Measurements from ENCODE around the gene OPALIN. TPM values are rescaled to one million over a fixed set of nuclear protein-coding genes. Genes with fewer than 3 reads are reported as not detected.

The OPALIN gene
- total and polyA plus RNA-seq, 9 of the 15 experiments (the other 6 are each of a cell fraction or from before 2014, with no cell fraction given): not detected

DNA sequence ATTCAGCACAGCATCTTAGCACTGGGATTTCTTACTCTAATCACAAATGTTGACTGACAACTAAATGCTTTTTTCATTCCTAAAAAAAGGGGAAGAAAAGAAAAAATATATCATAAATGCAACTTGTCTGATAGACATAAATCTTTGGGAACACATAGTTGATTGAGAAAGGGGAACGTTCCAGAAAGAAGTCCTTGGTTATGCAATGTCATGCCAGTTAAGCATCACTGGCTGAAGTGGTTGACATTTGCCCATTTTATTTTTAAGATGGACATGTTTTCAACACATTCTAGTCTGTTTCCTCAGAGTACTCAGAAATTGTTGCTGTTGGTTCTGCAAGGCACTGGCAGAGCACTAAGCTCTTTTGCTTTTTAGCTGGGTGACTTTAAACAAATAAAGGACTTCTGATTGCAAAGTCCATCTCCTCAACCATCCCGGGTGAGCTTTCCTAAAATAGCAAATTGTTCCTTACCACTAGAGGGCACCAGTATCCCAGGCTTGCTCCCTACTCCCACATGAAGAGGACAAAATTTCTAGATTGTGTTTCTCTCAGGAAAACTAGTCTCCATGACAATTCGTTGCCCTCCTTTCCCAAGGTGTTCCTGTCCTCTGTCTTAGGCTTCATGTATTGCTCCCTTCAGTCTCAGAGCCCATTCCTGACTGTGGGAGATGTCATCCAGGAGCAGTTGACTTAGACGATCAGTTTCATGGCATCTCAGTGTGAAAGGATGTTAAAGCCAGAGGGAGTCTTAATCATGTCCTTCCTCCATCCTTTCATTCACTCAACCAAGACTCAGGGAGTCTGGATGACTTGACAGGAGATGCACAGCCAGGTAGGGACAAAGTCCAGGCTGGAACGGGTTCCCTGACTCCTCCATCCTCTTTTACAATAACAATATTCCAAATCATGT is 23.9 kb downstream of the OPALIN start (continued):
- peak in 1 of 2 experiments; percentile 33; a peak in 2 of 4 replicates for TF ChIP-seq RAD21 (CRISPR knock-in tag; conservative IDR thresholded peaks at IDR 0.05 in 1 of 2, IDR thresholded peaks at IDR 0.05 in 1 of 2)

DNA sequence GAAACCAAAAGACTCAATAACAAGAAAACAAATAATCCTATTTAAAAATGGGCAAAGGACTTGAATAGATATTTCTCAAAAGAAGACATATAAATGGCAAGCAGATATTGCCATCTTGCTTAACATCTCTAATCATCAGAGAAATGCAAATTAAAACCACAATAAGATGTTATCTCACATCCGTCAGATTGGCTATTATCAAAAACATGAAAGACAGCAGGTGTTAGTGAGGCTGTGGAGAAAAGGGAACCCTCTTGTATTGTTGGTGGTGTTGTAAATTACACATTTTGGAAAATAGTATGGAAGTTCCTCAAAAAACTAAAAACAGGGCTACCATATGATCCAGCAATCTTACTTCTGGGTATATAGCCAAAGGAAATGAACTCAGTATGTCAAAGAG is 25.7 kb downstream of the OPALIN start:
- H3K4me1 ChIP-seq (replicated peaks in 1 of 2; ENCODE audit: control insufficient read depth in 2 of 2, insufficient read depth in 2 of 2, low read length in 2 of 2): no peaks in the 10 kb centered on the region
- no TSS peak for BruUV-seq (replicated peaks)
- no peak overlapping the region for H3K9ac ChIP-seq (ENCODE audit: insufficient read depth in 1 of 2, low read depth in 2 of 2, low read length in 2 of 2)
- intact Hi-C loops (cut with micrococcal nuclease) (no loop called here), in situ Hi-C loops (cut with MboI) (no loop called here)
- no peaks in the 10 kb centered on the region for H3K36me3 ChIP-seq (ENCODE audit: control insufficient read depth, insufficient read depth, low read length)
- DNase-seq (ENCODE audit: extremely low read depth in 1 of 4, low spot score in 3 of 4) (no peak), FAIRE-seq (no peak), ATAC-seq (no peak)
- no peak overlapping the region for H3K4me3 ChIP-seq
- TF ChIP-seq POLR2AphosphoS2 (IDR thresholded peaks at IDR 0.05; ENCODE audit: low read length) (no peak), SIX5 (IDR thresholded peaks at IDR 0.05; ENCODE audit: borderline replicate concordance in 1 of 2, insufficient read depth in 1 of 2, low read depth in 1 of 2, low read length in 2 of 2) (no peak), SRF (CRISPR knock-in tag; IDR thresholded peaks at IDR 0.05) (no peak), POLR2AphosphoS5 (IDR thresholded peaks at IDR 0.05; ENCODE audit: control insufficient read depth, insufficient read depth, low read depth, low read length) (no peak), ZNF778 (CRISPR knock-in tag; IDR thresholded peaks at IDR 0.05) (no peak), ZNF24 (IDR thresholded peaks at IDR 0.05) (no peak), CBX8 (IDR thresholded peaks at IDR 0.05; ENCODE audit: borderline replicate concordance, extremely low read depth, low read depth, low read length, poor library complexity, severe bottlenecking) (no peak)
- TF ChIP-seq, protein P1, sequence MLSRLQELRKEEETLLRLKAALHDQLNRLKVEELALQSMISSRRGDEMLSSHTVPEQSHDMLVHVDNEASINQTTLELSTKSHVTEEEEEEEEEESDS (CRISPR knock-in tag; IDR thresholded peaks at IDR 0.05): no peak
- no peak overlapping the region for H3K4me2 ChIP-seq (ENCODE audit: insufficient read depth, low read length)
- H3K79me2 ChIP-seq (ENCODE audit: control insufficient read depth, insufficient read depth, low read length): no peaks in the 10 kb centered on the region
- CTCF ChIA-PET (ENCODE audit: low intra/inter-chr PET ratio): no interaction called here
- no peaks in the 10 kb centered on the region for H3K9me3 ChIP-seq (replicated peaks; ENCODE audit: control insufficient read depth, insufficient read depth, low read depth, low read length)
- no peaks in the 10 kb centered on the region for H3K9me1 ChIP-seq (ENCODE audit: control insufficient read depth, insufficient read depth, low read length)
- no peaks in the 10 kb centered on the region for H3K27me3 ChIP-seq (ENCODE audit: control insufficient read depth in 2 of 2, insufficient read depth in 2 of 2, low read length in 2 of 2)
- no peak overlapping the region for H3K27ac ChIP-seq (ENCODE audit: extremely low read depth, low read depth, low read length)
- no peaks in the 10 kb centered on the region; the same call in 1 of the 2 replicates for H4K20me1 ChIP-seq (replicated peaks; ENCODE audit: control insufficient read depth, insufficient read depth, low read length)
- WGBS (ENCODE audit: insufficient coverage, low coverage, missing lambda C conversion rate): 0% methylated on average over 1 of the region's 1 CpG
- POLR2A ChIA-PET: interaction anchor here (0.8 kb wide), 1 partner anchor 666 kb away, joined by 3 read pairs; no protein-coding TSS in a partner anchor
- H2AFZ ChIP-seq (ENCODE audit: low read depth, low read length): no peak overlapping the region

Measured in K562 (cell line).